GM19238 (cell line): ENCODE data around the gene AASS.

ENCODE experiments used
- DNase-seq: peaks from one replicate; pipeline ENCODE4 v3.0.0; 2011; ENCODE audit warnings: low spot score; ENCODE audit not compliant: insufficient read length

AASS gene

GRCh38 chr7:122118757-122119156, 25.3 kb downstream of the AASS start:
- no peak for DNase-seq

GRCh38 chr7:122103064-122103463, 41.0 kb downstream of the AASS start:
- no peak for DNase-seq

- no peak for DNase-seq
Measured at GRCh38 chr7:122100021-122100420, 44.0 kb downstream of the AASS start.

GRCh38 chr7:122095642-122096041, 48.4 kb downstream of the AASS start:
- DNase-seq: no peak

GRCh38 chr7:122094549-122094948, 49.5 kb downstream of the AASS start:
- DNase-seq: no peak

GRCh38 chr7:122092964-122093797, 50.9 kb downstream of the AASS start:
- no peak for DNase-seq

- DNase-seq: no peak
Measured at GRCh38 chr7:122082670-122083069, 61.4 kb downstream of the AASS start.

- DNase-seq: no peak
Measured at GRCh38 chr7:122082160-122082559, 61.9 kb downstream of the AASS start.

GRCh38 chr7:122073635-122074034, 70.4 kb downstream of the AASS start:
- DNase-seq: no peak

GRCh38 chr7:122072924-122073599, 71.0 kb downstream of the AASS start:
- no peak for DNase-seq

- no peak for DNase-seq
Measured at GRCh38 chr7:122072272-122072671, 71.8 kb downstream of the AASS start.

GRCh38 chr7:122070834-122071233, 73.2 kb downstream of the AASS start:
- no peak for DNase-seq

- DNase-seq: no peak
Measured at GRCh38 chr7:122070062-122070461, 74.0 kb downstream of the AASS start.

- DNase-seq: no peak
Measured at GRCh38 chr7:122068999-122069398, 75.0 kb downstream of the AASS start.

- no peak for DNase-seq
Measured at GRCh38 chr7:122068046-122068445, 76.0 kb downstream of the AASS start.

GRCh38 chr7:122067077-122067476, 77.0 kb downstream of the AASS start:
- DNase-seq: no peak

GRCh38 chr7:122064971-122065370, 79.1 kb downstream of the AASS start:
- no peak for DNase-seq

- no peak for DNase-seq
Measured at GRCh38 chr7:122063146-122063545, 80.9 kb downstream of the AASS start.

GRCh38 chr7:122059542-122059941, 84.5 kb downstream of the AASS start:
- DNase-seq: no peak

GRCh38 chr7:122056977-122057376, 87.1 kb downstream of the AASS start:
- DNase-seq: no peak

GRCh38 chr7:122055073-122055472, 89.0 kb downstream of the AASS start:
- DNase-seq: no peak

GRCh38 chr7:122054393-122054792, 89.7 kb downstream of the AASS start:
- DNase-seq: no peak

- no peak for DNase-seq
Measured at GRCh38 chr7:122046402-122046801, 97.6 kb downstream of the AASS start.
